ENCODE measurements around the gene NRTN.

NRTN gene

DNA sequence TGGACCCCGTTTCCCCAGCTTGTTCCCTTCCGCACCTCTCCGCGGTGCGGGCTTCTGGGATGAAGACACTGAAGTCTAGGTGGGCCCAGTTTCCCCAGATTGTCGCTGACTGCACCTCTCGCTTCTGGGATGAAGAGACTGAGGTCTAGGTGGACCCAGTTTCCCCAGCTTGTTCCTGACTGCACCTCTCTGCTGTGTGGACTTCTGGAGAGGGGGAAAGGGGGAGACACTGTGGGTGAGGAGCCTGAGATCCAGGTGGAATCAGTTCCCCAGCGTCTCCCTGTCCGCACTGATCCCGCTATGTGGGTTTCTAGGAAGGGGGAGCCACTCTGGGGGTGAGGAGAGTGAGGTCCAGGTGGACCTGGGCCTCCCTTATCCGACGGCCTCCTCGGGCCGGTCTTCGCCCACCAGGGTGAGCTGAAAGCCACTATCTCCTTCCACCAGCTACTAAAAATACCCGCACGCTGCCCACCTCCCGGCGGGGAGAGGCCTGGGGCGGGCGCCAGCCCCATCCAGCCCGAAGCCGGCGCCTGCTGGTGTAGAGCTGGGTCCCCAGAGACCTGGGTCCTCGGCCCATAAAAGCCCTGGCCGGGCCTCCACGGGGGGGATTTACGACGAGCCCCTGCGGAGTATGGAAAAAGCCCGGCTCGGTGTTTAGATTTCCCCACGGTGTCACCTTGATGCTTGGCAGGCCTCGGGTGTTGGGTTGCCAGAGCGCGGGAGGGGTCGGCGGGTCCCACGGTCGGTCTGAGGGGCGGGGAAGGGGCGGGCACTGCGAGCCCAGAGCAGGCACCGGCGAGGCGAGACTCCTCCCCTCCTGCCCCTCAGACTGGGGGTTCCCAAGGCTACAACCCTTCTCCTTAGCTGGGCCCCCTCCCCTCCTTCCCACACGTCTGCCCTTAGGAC, 24.0 kb downstream of the NRTN start:
- peak overlapping the region; percentile 55 for H3K27ac ChIP-seq (replicated peaks)
- TF ChIP-seq GABPA (IDR thresholded peaks at IDR 0.05; ENCODE audit: low read depth) (no peak), SPI1 (IDR thresholded peaks at IDR 0.05; ENCODE audit: borderline replicate concordance, low read depth) (no peak), POLR2AphosphoS5 (IDR thresholded peaks at IDR 0.05; ENCODE audit: low read depth) (no peak)
- TF ChIP-seq, protein P1, sequence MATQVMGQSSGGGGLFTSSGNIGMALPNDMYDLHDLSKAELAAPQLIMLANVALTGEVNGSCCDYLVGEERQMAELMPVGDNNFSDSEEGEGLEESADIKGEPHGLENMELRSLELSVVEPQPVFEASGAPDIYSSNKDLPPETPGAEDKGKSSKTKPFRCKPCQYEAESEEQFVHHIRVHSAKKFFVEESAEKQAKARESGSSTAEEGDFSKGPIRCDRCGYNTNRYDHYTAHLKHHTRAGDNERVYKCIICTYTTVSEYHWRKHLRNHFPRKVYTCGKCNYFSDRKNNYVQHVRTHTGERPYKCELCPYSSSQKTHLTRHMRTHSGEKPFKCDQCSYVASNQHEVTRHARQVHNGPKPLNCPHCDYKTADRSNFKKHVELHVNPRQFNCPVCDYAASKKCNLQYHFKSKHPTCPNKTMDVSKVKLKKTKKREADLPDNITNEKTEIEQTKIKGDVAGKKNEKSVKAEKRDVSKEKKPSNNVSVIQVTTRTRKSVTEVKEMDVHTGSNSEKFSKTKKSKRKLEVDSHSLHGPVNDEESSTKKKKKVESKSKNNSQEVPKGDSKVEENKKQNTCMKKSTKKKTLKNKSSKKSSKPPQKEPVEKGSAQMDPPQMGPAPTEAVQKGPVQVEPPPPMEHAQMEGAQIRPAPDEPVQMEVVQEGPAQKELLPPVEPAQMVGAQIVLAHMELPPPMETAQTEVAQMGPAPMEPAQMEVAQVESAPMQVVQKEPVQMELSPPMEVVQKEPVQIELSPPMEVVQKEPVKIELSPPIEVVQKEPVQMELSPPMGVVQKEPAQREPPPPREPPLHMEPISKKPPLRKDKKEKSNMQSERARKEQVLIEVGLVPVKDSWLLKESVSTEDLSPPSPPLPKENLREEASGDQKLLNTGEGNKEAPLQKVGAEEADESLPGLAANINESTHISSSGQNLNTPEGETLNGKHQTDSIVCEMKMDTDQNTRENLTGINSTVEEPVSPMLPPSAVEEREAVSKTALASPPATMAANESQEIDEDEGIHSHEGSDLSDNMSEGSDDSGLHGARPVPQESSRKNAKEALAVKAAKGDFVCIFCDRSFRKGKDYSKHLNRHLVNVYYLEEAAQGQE (IDR thresholded peaks at IDR 0.05; ENCODE audit: insufficient replicate concordance, low read depth): no peak
- TF ChIP-seq, protein P2, sequence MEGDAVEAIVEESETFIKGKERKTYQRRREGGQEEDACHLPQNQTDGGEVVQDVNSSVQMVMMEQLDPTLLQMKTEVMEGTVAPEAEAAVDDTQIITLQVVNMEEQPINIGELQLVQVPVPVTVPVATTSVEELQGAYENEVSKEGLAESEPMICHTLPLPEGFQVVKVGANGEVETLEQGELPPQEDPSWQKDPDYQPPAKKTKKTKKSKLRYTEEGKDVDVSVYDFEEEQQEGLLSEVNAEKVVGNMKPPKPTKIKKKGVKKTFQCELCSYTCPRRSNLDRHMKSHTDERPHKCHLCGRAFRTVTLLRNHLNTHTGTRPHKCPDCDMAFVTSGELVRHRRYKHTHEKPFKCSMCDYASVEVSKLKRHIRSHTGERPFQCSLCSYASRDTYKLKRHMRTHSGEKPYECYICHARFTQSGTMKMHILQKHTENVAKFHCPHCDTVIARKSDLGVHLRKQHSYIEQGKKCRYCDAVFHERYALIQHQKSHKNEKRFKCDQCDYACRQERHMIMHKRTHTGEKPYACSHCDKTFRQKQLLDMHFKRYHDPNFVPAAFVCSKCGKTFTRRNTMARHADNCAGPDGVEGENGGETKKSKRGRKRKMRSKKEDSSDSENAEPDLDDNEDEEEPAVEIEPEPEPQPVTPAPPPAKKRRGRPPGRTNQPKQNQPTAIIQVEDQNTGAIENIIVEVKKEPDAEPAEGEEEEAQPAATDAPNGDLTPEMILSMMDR (IDR thresholded peaks at IDR 0.05; ENCODE audit: insufficient read depth, low read length): no peak
- peak overlapping the region; percentile 56 for H3K4me3 ChIP-seq (replicated peaks; ENCODE audit: insufficient read depth, low read length)
- DNase-seq (ENCODE audit: low read depth in 1 of 2, low spot score in 1 of 2): no peak
- no peaks in the 10 kb centered on the region for H3K27me3 ChIP-seq (ENCODE audit: insufficient read depth, poor library complexity, severe bottlenecking)

DNA sequence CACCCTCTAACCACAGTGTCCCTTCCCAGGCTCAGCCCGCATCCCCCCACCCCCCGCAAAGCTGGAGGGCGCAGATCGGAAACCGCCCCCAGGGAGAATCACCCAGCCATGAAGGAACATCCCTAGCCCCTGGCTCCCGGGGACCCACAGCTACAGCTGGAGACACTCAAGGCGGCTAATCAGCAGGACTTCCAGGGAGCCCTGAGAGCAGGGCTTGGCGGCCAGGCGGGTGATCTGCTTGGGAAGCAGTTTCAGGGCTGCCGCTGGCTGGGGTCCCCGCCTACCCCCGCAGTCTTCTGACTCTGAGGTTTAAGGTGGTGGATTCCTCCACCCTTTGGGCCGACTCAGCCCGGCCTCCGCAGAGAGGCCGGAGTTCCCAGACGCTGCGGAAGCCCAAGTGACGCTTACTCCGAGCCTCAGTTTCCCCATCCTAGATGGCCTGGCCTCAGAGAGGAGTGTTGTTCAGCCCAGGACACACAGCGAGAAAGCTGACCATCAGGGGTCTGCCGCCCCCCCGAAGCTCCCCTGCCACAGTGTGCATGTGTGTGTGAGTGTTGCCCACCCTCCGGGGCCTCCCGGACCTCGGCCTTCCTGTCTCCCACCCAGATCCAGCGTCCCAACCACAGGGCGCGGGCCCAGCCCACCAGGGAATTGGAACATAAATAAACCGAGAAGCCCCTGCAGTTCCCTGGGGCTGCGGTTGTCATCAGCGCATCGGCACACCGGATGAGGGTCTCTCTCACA, 24.9 kb downstream of the NRTN start:
- TF ChIP-seq, protein P1 (IDR thresholded peaks at IDR 0.05; ENCODE audit: insufficient replicate concordance, low read depth): no peak
- TF ChIP-seq GABPA (IDR thresholded peaks at IDR 0.05; ENCODE audit: low read depth) (no peak), SPI1 (IDR thresholded peaks at IDR 0.05; ENCODE audit: borderline replicate concordance, low read depth) (no peak), POLR2AphosphoS5 (IDR thresholded peaks at IDR 0.05; ENCODE audit: low read depth) (no peak)
- TF ChIP-seq, protein P2 (IDR thresholded peaks at IDR 0.05; ENCODE audit: insufficient read depth, low read length): no peak
- no peak for DNase-seq (ENCODE audit: low read depth in 1 of 2, low spot score in 1 of 2)
- H3K27me3 ChIP-seq (ENCODE audit: insufficient read depth, poor library complexity, severe bottlenecking): no peaks in the 10 kb centered on the region
- no peak overlapping the region for H3K4me3 ChIP-seq (replicated peaks; ENCODE audit: insufficient read depth, low read length)
- no peak overlapping the region for H3K27ac ChIP-seq (replicated peaks)

DNA sequence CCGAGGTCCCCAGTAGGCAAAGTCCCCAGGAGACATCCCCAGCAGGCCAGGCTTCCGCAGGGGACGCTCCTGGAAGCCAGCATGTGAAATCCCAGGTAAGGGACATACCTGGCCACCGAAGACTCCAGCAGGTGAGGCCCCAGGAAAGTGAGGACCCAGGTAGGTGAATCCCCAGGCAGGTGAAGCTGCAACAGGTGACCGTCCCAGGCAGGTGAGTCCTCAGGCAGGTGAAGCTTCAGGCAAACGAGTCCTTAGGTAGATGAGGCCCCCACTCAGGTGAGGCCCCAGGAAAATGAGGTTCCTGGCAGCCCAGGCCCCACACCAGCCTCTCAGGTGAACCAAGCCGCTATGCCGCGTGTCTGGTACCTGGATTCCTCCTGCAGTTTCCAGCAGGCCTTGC, 26.3 kb downstream of the NRTN start:
- Histone ChIP-seq H3K27ac (replicated peaks) (no peak overlapping the region), H3K4me3 (replicated peaks; ENCODE audit: insufficient read depth, low read length) (no peak overlapping the region), H3K27me3 (ENCODE audit: insufficient read depth, poor library complexity, severe bottlenecking) (no peaks in the 10 kb centered on the region)
- DNase-seq (ENCODE audit: low read depth in 1 of 2, low spot score in 1 of 2): no peak
- no peak for TF ChIP-seq POLR2AphosphoS5 (IDR thresholded peaks at IDR 0.05; ENCODE audit: low read depth)
- no peak for TF ChIP-seq GABPA (IDR thresholded peaks at IDR 0.05; ENCODE audit: low read depth)
- TF ChIP-seq SPI1 (IDR thresholded peaks at IDR 0.05; ENCODE audit: borderline replicate concordance, low read depth): no peak
- TF ChIP-seq, protein P2 (IDR thresholded peaks at IDR 0.05; ENCODE audit: insufficient read depth, low read length): no peak
- TF ChIP-seq, protein P1 (IDR thresholded peaks at IDR 0.05; ENCODE audit: insufficient replicate concordance, low read depth): no peak
